NCI-H1092 (cell line): ENCODE data around the gene CHMP3.
"Not testable (repeated sequence)": the region's sequence is repeated elsewhere in the genome, so short reads cannot be mapped to it uniquely, and the experiment has no call there.

Experiments used
- DNase-seq: peaks from one replicate; lab custom pipeline; 2025; lab: John Stamatoyannopoulos, UW

The CHMP3 gene

GRCh38 chr2:86549440-86549839, 13.8 kb downstream of the CHMP3 start:
- DNase-seq, result not testable (repeated sequence)

DNA sequence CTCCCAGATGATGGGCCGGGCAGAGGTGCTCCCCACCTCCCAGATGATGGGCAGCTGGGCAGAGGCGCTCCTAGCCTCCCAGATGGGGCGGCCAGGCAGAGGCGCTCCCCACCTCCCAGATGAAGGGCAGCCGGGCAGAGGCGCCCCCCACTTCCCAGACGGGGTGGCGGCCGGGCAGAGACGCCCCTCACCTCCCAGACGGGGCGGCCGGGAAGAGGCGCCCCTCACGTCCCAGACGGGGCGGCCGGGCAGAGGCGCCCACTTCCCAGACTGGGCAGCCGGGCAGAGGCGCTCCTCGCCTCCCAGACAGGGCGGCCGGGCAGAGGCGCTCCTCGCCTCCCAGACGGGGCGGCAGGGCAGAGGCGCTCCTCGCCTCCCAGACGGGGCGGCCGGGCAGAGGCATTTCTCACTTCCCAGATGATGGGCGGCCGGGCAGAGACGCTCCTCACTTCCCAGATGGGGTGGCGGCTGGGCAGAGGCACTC, 14.3 kb downstream of the CHMP3 start:
- DNase-seq, result not testable (repeated sequence)

- not testable (repeated sequence) for DNase-seq
Measured at GRCh38 chr2:86548165-86548912, 14.9 kb downstream of the CHMP3 start.

- DNase-seq, result not testable (repeated sequence)
Measured at GRCh38 chr2:86545296-86545924, 17.8 kb downstream of the CHMP3 start.

- DNase-seq, result not testable (repeated sequence)
Measured at GRCh38 chr2:86544278-86545099, 18.8 kb downstream of the CHMP3 start.

GRCh38 chr2:86543793-86544192, 19.4 kb downstream of the CHMP3 start:
- no peak for DNase-seq

DNA sequence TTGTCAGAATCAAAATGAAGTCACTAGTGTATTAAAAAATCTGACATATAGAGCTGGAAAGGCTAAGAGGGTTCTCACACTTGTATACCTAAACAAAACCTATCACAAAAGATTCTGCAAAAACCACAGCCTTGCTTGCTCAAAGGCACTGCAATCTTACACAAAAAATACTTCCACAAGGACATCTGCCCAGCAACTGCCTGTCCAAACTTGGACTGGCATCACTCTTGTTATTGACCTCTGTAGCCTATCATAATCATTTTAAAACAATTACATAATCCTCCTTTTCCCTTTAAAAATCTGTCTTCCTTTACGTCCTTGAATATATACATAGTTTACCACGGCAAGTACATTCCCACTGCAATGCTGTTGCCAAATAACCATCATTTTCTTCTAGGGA, 19.9 kb downstream of the CHMP3 start:
- DNase-seq, result no peak

DNA sequence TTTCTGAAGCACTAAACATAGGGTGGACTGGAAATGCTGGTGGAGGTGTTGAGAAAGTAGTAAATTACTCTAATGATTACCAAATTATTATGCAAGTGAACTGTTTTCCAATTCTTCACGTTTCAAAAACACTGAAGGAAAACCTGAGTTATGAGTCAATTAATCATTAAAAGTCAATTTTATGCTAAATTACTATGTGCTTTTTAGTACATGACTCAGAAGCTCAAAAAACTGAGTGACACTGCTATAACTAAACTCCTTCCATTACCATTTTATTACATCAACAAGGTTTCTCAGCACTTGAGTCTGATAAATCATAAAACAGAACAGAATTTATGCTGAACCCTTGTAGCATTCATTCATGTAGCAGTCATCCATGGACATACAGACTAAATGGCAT, 20.4 kb downstream of the CHMP3 start:
- DNase-seq, result no peak

GRCh38 chr2:86541334-86541733, 21.9 kb downstream of the CHMP3 start:
- no peak for DNase-seq

DNA sequence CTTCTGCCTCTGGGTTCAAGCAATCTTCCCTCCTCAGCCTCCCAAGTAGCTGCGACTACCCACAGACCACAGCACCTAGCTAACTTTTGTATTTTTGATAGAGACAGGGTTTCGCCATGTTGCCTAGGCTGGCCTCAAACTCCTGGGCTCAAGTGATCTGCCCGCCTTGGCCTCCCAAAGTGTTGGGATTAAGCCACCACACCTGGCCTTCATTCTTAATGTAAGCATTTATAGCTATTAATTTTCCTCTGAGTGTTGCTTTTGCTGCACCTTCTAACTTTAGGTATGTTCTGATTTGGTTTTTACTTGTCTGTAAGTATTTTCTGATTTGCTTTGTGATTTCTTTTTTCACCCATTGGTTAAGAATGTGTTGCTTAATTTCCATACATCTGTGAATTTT, 29.7 kb downstream of the CHMP3 start:
- DNase-seq, result no peak

DNA sequence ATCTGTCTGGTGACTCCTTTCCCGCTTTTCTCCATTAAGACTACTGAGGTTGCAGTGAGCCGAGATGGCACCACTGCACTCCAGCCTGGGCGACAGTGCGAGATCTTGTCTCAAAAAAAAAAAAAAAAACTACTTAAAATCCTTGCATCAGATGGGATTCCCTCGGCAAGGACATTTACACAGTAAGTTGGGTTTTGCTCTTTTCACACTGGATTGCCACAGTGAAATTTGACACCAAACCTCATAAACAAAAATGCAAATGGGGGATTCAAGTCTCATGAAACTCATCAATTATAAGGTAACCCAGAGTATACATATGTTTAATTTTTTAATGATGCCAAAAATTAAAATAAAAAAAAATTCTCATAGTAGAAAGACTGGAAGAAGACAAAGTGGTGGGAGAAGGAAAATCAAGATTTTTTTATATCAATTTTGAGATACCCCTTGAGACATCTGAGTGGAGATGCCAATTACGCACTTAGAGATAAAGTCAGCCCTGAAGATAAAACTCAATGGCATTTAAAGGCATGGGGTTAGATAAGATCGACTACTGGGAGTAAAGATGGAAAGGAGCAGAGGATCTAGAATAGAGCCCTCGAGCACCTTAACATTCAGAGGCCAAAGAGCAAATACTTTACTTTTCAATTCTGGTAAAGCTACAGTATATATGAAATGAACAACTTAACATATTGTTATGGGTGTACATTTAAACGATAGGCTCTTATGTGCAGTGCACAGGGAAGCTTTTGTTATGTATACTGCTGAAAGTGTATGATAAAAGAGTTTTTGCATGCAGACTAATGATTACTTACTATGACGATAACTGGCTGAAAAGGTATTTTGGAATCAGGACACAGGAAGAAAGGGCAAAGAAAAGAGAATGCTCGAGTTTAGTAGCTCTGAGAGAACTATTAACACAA, 37.6 kb downstream of the CHMP3 start:
- no peak for DNase-seq

DNA sequence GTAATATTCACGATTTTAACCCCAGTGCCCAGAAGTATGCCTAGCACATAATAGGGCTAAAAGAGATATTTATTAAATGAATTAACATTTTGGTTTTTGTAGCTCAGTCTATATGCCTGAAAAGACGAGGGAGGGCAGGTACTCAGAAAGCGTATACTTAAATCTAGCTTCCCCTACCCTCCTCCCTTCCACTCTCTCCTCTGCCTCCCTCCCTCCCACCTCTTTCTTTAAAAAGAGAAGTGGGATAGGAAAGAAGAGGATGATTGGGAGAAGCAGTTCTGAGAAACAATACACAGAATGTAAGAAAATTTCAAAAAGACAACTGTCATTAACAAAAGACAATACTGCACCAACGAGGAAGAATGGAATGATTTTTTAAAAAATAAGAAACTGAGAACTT, 39.8 kb downstream of the CHMP3 start:
- no peak for DNase-seq

DNA sequence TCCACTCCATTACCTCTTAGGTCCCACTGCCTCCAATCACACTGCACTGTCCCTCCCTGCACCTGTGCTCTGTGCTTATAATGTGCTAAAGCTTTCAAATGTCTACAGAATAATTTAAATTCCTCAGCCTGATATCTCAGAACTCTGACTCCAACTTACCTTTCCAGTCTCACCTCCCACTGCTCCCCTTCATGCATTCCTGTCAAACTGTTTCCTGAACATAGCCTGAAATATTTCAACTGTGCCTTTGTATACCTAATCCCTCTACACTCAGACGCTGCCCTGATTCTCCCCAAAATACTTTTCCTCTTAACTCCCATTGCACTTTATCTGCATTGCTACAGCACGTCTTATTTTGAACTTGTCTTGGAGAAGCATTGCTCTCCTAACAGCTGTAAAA, 40.5 kb downstream of the CHMP3 start:
- no peak for DNase-seq

- DNase-seq, result no peak
Measured at GRCh38 chr2:86521922-86522321, 41.3 kb downstream of the CHMP3 start.

DNA sequence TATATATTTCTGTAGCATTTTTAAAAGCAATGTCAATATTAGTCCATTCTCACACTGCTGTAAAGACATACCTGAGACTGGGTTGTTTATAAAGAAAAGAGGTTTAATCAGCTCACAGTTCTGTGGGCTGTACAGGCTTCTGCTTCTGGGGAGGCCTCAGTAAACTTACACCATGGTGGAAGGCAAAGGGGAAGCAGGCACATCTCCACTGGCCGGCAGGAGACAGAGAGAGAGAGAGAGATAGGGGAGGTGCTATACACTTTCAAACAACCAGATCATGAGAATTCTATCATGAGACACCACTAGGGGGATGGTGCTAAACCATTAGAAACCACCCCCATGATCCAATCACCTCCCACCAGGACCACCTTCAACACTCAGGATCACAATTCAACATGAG, 43.1 kb downstream of the CHMP3 start:
- no peak for DNase-seq

DNA sequence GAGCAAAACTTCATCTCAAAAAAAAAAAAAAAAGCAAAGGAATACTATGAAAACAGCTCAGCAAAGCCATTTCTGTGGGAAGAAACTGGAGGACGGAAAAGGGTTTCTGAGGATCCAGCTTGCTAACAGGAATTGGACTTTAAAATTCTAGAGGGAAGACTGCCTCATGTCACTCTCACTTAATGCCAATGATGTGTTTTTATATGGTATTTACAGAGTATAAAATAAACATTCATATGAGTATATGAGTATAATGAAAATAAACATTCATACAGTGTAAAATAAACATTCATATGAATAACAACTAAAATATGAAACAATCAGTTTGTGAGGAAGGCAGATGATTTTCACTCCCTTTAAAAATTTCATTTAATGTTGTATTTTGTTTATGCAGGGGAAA, 43.9 kb downstream of the CHMP3 start:
- DNase-seq, result no peak

- DNase-seq, result no peak
Measured at GRCh38 chr2:86518481-86518880, 44.8 kb downstream of the CHMP3 start.

- DNase-seq, result no peak
Measured at GRCh38 chr2:86513948-86514660, 49.1 kb downstream of the CHMP3 start.

DNA sequence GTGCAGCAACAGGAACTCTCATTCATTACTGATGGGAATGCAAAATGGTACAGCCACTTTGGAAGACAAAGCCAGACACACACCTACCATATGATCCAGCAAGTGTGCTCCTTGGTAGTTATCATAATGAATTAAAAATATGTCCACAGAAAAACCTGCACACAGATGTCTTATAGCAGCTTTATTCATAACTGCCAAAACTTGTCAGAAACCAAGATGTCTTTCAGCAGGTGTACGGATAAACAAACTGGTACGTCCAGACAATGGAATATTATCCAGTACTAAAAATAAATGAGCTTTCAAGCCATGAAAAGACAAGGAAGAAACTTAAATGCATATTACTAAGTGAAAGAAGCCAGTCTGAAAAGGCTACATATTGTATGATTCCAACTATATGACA, 50.4 kb downstream of the CHMP3 start:
- DNase-seq, result no peak

GRCh38 chr2:86512034-86512433, 51.2 kb downstream of the CHMP3 start:
- DNase-seq, result no peak

GRCh38 chr2:86510436-86510933, 52.8 kb downstream of the CHMP3 start:
- DNase-seq, result no peak
